Spleen (tissue), 7 donors: ENCODE measurements around the gene NOL3.

ENCODE experiments used
- CTCF ChIP-seq, 11 experiments: fragments of 200-600 bp in 7 of 11; fragments of 450-650 bp in 4 of 11; sonication (generic) in 4 of 11; IDR thresholded peaks in 8 of 11; conservative IDR thresholded peaks in 3 of 11; 1 replicate in 7 of 11; 2 replicates in 4 of 11; pipeline versions ENCODE4 v1.4.0 to v1.8.0; 2016 to 2021; ENCODE audit warnings: antibody characterized with exemption in 11 of 11, inconsistent platforms in 4 of 11, mild to moderate bottlenecking in 1 of 11
- POLR2AphosphoS5 ChIP-seq, 3 donors: sonication (generic); formaldehyde crosslinking; IDR thresholded peaks; one replicate each; pipeline ENCODE4 v1.5.1; 2017; ENCODE audit warnings: antibody characterized with exemption in 3 of 3
- donor health status: DM: no; HTN: no; CAD: no; lungs with moderate emphysema.
- donor health status: DM: no; HTN: no; CAD: no.
- donor health status: DM: no; HTN: no; CAD: no.

- TF ChIP-seq POLR2AphosphoS5 (IDR thresholded peaks at IDR 0.05) (peak in 2 of 3 donors; percentile 24 to 62), CTCF (IDR thresholded peaks at IDR 0.05 in 8 of 11, conservative IDR thresholded peaks at IDR 0.05 in 3 of 11) (no peak)
Measured at GRCh38 chr16:67207249-67208091, 37.1 kb downstream of the NOL3 start.
